ENCODE measurements around the gene COPG1. TPM values are rescaled to one million over a fixed set of nuclear protein-coding genes. Genes with fewer than 3 reads are reported as not detected.

COPG1 gene
- total and polyA plus RNA-seq, 2 of the 13 experiments (the other 11 are each of a cell fraction or from before 2014, with no cell fraction given) = 98.6 to 166 TPM

- TF ChIP-seq E2F5 (CRISPR knock-in tag; conservative IDR thresholded peaks at IDR 0.05) = no peak
- TF ChIP-seq BRD4 (CRISPR knock-in tag; IDR thresholded peaks at IDR 0.05) = no peak
- TF ChIP-seq FOSL2 (CRISPR knock-in tag; IDR thresholded peaks at IDR 0.05) = peak; percentile 85
- TF ChIP-seq JARID2 (CRISPR knock-in tag; IDR thresholded peaks at IDR 0.05; ENCODE audit: insufficient replicate concordance) = no peak
- TF ChIP-seq MAZ (IDR thresholded peaks at IDR 0.05; ENCODE audit: borderline replicate concordance, low read depth, low read length) = no peak
- no peak for TF ChIP-seq MAZ (CRISPR knock-in tag; IDR thresholded peaks at IDR 0.05; ENCODE audit: low read depth)
- 0 out of 2 replicates have a peak, but pooled peaks have one; percentile 27 for TF ChIP-seq MAFF (IDR thresholded peaks at IDR 0.05; ENCODE audit: low read depth, low read length)
- no peak for TF ChIP-seq ZBED4 (CRISPR knock-in tag; IDR thresholded peaks at IDR 0.05; ENCODE audit: borderline replicate concordance)
- no peak for TF ChIP-seq ZNF792 (CRISPR knock-in tag; IDR thresholded peaks at IDR 0.05)
- peak; percentile 65 for TF ChIP-seq TEAD3 (CRISPR knock-in tag; optimal IDR thresholded peaks at IDR 0.05; ENCODE audit: borderline replicate concordance)
- no peak for TF ChIP-seq MNT (IDR thresholded peaks at IDR 0.05)
- no peak for TF ChIP-seq PCBP1 (IDR thresholded peaks at IDR 0.05; ENCODE audit: borderline replicate concordance, low read depth, low read length)
- peak; percentile 30; the same call in 1 of the 2 replicates for TF ChIP-seq FOSL1 (CRISPR knock-in tag; IDR thresholded peaks at IDR 0.05; ENCODE audit: borderline replicate concordance)
- no peak for TF ChIP-seq THAP11 (CRISPR knock-in tag; IDR thresholded peaks at IDR 0.05)
These were observed 61.0 kb downstream of the COPG1 start (continued) for GRCh38 chr3:129310111-129311011.
